Kidney (tissue), 14 donors: ENCODE results near the gene SOCS1. TPM values are rescaled to one million over a fixed set of nuclear protein-coding genes. Genes with fewer than 3 reads are reported as not detected.

ENCODE experiments used
- DNase-seq, 5 donors: peaks; one replicate each; pipeline ENCODE4 v3.0.0-alpha.2; 2013 to 2020
- FAIRE-seq: peaks from 2 replicates; lab custom pipeline; 2012; peaks lifted over from hg19 to GRCh38; lab: Jason Lieb, UNC
- H3K27ac ChIP-seq, 2 donors: one replicate each; pipeline ENCODE4 v1.7.0; 2013; ENCODE audit warnings: low read depth in 2 of 2, low read length in 2 of 2, inconsistent platforms in 1 of 2
- H3K27me3 ChIP-seq: one replicate; pipeline ENCODE4 v1.7.1; 2013; ENCODE audit warnings: low read length, inconsistent platforms; ENCODE audit not compliant: control insufficient read depth, insufficient read depth
- H3K36me3 ChIP-seq, 3 donors: one replicate each; pipeline versions ENCODE4 v1.7.0 to v1.7.1; 2013; ENCODE audit warnings: low read length in 3 of 3, control low read depth in 1 of 3, inconsistent platforms in 1 of 3; ENCODE audit not compliant: insufficient read depth in 3 of 3, control insufficient read depth in 2 of 3
- H3K4me1 ChIP-seq, 3 donors: one replicate each; pipeline versions ENCODE4 v1.7.0 to v1.7.1; 2013; ENCODE audit warnings: low read length in 3 of 3, inconsistent platforms in 1 of 3, low read depth in 1 of 3; ENCODE audit not compliant: control insufficient read depth in 2 of 3, insufficient read depth in 2 of 3
- H3K4me3 ChIP-seq, 3 donors: one replicate each; pipeline versions ENCODE4 v1.7.0 to v1.8.1; 2013; ENCODE audit warnings: low read length in 3 of 3, control low read depth in 1 of 3, inconsistent platforms in 1 of 3
- H3K9ac ChIP-seq, 3 donors: one replicate each; pipeline versions ENCODE4 v1.7.0 to v1.7.1; 2013; ENCODE audit warnings: low read length in 3 of 3, control low read depth in 1 of 3, inconsistent platforms in 1 of 3
- H3K9me3 ChIP-seq, 3 donors: one replicate each; pipeline versions ENCODE4 v1.7.0 to v1.7.1; 2013; ENCODE audit warnings: low read length in 3 of 3, control low read depth in 1 of 3, inconsistent platforms in 1 of 3; ENCODE audit not compliant: control insufficient read depth in 2 of 3, insufficient read depth in 1 of 3
- CTCF ChIP-seq: IDR thresholded peaks from 3 replicates; pipeline ENCODE4 v1.5.1; 2012; ENCODE audit warnings: mild to moderate bottlenecking, moderate library complexity, borderline replicate concordance; ENCODE audit not compliant: insufficient read depth; ENCODE audit errors: extremely low read depth
- intact Hi-C: fragments of 100-400 bp; cut with DNase I; formaldehyde crosslinking; loops from one replicate; pipeline ENCODE4 v1.11.1; 2022
- polyA plus RNA-seq: library from polyadenylated mRNA; stranded (reverse); fragments of 350-450 nt; fragmentation: Illumina TruSeq; extraction: RNeasy Lipid Tissue Mini Kit (QIAGEN cat#74804); gene quantifications from one replicate; pipeline ENCODE4 v1.2.3, GENCODE V29; 2014; ENCODE audit warnings: low read depth, low replicate concordance; ENCODE audit not compliant: insufficient read depth
- total RNA-seq: library from RNA; stranded (reverse); fragmentation: NEBNext Ultra II Directional; extraction: Animal tissue kit (Norgen Biotek cat#: 25700); gene quantifications from one replicate; pipeline ENCODE4 v1.2.1, GENCODE V29; 2021
- donor health status: control.
- donor health status: control.
- donor health status: control.
- donor health status: control.
- donor health status: control.
- donor health status: DM: yes; HTN: yes; CAD: no.
- donor health status: Normal renal cell carcinoma (clear cell type).

SOCS1 gene
- total and polyA plus RNA-seq, 2 donors from 2014 or later: 10.4 to 21.8 TPM

- FAIRE-seq (no peak), DNase-seq (no peak)
- Histone ChIP-seq H3K27me3 (no peaks in the 10 kb centered on the region), H3K4me1 (no peaks in the 10 kb centered on the region), H3K4me3 (no peak overlapping the region), H3K27ac (no peak overlapping the region), H3K36me3 (no peaks in the 10 kb centered on the region), H3K9me3 (no peaks in the 10 kb centered on the region), H3K9ac (no peak overlapping the region)
- TF ChIP-seq CTCF: no peak
- intact Hi-C loops: no loop called here
Observed at GRCh38 chr16:11272484-11272883, 16.5 kb upstream of the SOCS1 start.

GRCh38 chr16:11271610-11272009 is 15.6 kb upstream of the SOCS1 start:
- no peak overlapping the region for H3K27ac ChIP-seq
- intact Hi-C loops: no loop called here
- no peaks in the 10 kb centered on the region for H3K9me3 ChIP-seq
- no peaks in the 10 kb centered on the region for H3K27me3 ChIP-seq
- FAIRE-seq: no peak
- H3K9ac ChIP-seq: no peak overlapping the region
- no peaks in the 10 kb centered on the region for H3K4me1 ChIP-seq
- H3K36me3 ChIP-seq: no peaks in the 10 kb centered on the region
- no peak for DNase-seq
- no peak overlapping the region for H3K4me3 ChIP-seq
- TF ChIP-seq CTCF: no peak

- no peak overlapping the region for H3K9ac ChIP-seq
- no peaks in the 10 kb centered on the region for H3K27me3 ChIP-seq
- H3K9me3 ChIP-seq: no peaks in the 10 kb centered on the region
- H3K4me3 ChIP-seq: no peak overlapping the region
- TF ChIP-seq CTCF: no peak
- FAIRE-seq (no peak), DNase-seq (no peak)
- no peak overlapping the region for H3K27ac ChIP-seq
- H3K4me1 ChIP-seq: no peaks in the 10 kb centered on the region
- intact Hi-C loops: no loop called here
- no peaks in the 10 kb centered on the region for H3K36me3 ChIP-seq
Observed at GRCh38 chr16:11270602-11271162, 14.7 kb upstream of the SOCS1 start.

GRCh38 chr16:11268921-11269375 is 12.9 kb upstream of the SOCS1 start, which contains the start of gene TNP2:
Gene TNP2, minus strand, starts transcription at chr16:11269325. Its CDS starts 63 bp downstream, at chr16:11269262.
- FAIRE-seq (no peak), DNase-seq (no peak)
- no peaks in the 10 kb centered on the region for H3K9me3 ChIP-seq
- no peaks in the 10 kb centered on the region for H3K36me3 ChIP-seq
- H3K4me1 ChIP-seq: no peaks in the 10 kb centered on the region
- no peak within 1 kb of the TSS for H3K27ac ChIP-seq
- no peak within 1 kb of the TSS for H3K4me3 ChIP-seq
- H3K27me3 ChIP-seq: no peaks in the 10 kb centered on the region
- no peak within 1 kb of the TSS for H3K9ac ChIP-seq
- intact Hi-C loops: no loop called here
- TF ChIP-seq CTCF: no peak
